Measurements from ENCODE around the gene OR6B3. TPM values are rescaled to one million over a fixed set of nuclear protein-coding genes. Genes with fewer than 3 reads are reported as not detected.

Gene OR6B3
- total RNA-seq, 1 donor from 2014 or later = not detected

DNA sequence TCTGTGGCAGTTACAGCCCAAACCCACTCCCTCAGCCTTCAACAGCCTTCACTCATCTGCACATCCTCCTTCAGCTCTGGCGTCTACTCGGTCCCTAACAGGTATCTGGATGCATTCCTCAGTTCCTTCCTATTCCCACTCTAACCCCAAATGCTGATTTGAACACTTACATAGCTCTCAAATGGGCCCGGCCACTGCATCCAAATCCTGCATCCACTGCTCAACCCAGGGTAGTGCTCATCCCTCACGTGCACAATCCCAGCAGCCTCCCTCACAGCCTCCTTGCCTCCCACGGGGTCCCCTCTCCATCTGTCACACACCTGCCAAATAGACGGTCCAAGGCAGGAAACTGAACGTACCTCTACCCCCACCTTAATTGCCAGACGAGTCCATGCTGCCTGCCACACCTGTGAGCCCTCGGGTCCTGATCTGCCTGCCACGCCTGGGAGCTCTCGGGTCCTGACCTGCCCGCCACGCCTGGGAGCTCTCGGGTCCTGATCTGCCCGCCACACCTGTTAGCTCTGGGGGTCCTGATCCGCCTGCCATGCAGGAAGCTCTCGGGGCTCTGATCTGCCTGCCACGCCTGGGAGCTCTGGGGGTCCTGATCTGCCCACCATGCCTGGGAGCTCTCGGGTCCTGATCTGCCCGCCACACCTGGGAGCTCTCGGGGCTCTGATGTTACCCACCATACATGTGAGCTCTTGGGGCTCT lies 9.9 kb downstream of the OR6B3 start:
- Histone ChIP-seq H3K4me1 (no peaks in the 10 kb centered on the region), H3K9me3 (no peaks in the 10 kb centered on the region), H3K27me3 (ENCODE audit: low read depth) (peaks cover 24% of the 10 kb centered on the region), H3K4me3 (no peak overlapping the region), H3K36me3 (no peaks in the 10 kb centered on the region), H3K27ac (no peak overlapping the region)
- DNase-seq (no peak), ATAC-seq (no peak)
- TF ChIP-seq, protein P1, sequence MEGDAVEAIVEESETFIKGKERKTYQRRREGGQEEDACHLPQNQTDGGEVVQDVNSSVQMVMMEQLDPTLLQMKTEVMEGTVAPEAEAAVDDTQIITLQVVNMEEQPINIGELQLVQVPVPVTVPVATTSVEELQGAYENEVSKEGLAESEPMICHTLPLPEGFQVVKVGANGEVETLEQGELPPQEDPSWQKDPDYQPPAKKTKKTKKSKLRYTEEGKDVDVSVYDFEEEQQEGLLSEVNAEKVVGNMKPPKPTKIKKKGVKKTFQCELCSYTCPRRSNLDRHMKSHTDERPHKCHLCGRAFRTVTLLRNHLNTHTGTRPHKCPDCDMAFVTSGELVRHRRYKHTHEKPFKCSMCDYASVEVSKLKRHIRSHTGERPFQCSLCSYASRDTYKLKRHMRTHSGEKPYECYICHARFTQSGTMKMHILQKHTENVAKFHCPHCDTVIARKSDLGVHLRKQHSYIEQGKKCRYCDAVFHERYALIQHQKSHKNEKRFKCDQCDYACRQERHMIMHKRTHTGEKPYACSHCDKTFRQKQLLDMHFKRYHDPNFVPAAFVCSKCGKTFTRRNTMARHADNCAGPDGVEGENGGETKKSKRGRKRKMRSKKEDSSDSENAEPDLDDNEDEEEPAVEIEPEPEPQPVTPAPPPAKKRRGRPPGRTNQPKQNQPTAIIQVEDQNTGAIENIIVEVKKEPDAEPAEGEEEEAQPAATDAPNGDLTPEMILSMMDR (IDR thresholded peaks at IDR 0.05) = no peak
- intact Hi-C loops (cut with DNase I) = no loop called here

DNA sequence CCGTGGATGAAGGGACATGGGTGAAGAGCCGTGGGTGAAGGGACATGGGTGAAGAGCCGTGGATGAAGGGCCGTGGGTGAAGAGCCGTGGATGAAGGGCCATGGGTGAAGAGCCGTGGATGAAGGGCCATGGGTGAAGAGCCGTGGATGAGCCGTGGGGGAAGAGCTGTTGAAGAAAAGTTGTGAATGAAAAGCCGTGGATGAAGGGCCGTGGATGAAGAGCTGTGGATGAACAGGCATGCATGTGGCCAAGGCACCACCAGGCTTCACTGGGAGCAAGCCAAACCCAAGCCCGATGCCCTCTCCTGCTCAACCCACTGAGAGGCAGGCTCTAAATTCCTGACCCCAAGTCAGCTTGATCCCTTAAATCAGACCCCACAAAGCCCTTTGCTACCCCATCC lies 10.6 kb downstream of the OR6B3 start:
- TF ChIP-seq, protein P1 (IDR thresholded peaks at IDR 0.05) = no peak
- no peak overlapping the region for H3K27ac ChIP-seq
- intact Hi-C loops (cut with DNase I) = no loop called here
- DNase-seq (no peak), ATAC-seq (no peak)
- H3K9me3 ChIP-seq = no peaks in the 10 kb centered on the region
- no peaks in the 10 kb centered on the region for H3K4me1 ChIP-seq
- no peaks in the 10 kb centered on the region for H3K36me3 ChIP-seq
- H3K27me3 ChIP-seq (ENCODE audit: low read depth) = peaks cover 17% of the 10 kb centered on the region
- H3K4me3 ChIP-seq = no peak overlapping the region

DNA sequence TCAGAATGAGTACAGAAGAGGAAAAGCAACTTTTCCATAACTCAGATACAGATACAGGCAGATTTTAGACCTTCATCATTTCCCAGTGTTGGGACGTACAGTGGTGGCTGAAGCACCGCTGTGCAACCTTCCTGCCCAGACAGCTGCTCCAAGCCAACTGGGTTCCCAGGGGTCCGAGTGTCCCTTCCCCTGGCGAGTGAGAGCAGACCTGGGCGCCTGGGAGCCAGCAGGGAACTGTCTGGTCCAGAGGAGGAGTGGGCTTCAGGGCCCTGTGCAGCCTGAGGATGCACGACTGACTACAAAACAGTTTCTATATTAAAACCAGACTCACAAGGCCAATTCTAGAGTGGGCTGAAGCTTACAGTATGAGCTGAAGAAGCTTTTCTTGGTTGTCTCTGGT lies 12.0 kb downstream of the OR6B3 start:
- no peak for DNase-seq
- no peak overlapping the region for H3K27ac ChIP-seq
- H3K27me3 ChIP-seq (ENCODE audit: low read depth) = peaks cover 8% of the 10 kb centered on the region
- H3K36me3 ChIP-seq = no peaks in the 10 kb centered on the region
- TF ChIP-seq, protein P1 (IDR thresholded peaks at IDR 0.05) = no peak
- no peak for ATAC-seq
- intact Hi-C loops (cut with DNase I) = no loop called here
- no peak overlapping the region for H3K4me3 ChIP-seq
- no peaks in the 10 kb centered on the region for H3K4me1 ChIP-seq
- H3K9me3 ChIP-seq = no peaks in the 10 kb centered on the region

GRCh38 chr2:240037358-240037757 lies 16.0 kb downstream of the OR6B3 start:
- no peak overlapping the region for H3K4me3 ChIP-seq
- peaks cover 22% of the 10 kb centered on the region for H3K27me3 ChIP-seq (ENCODE audit: low read depth)
- H3K36me3 ChIP-seq = no peaks in the 10 kb centered on the region
- TF ChIP-seq, protein P1 (IDR thresholded peaks at IDR 0.05) = no peak
- H3K9me3 ChIP-seq = no peaks in the 10 kb centered on the region
- no peaks in the 10 kb centered on the region for H3K4me1 ChIP-seq
- no peak overlapping the region for H3K27ac ChIP-seq
- intact Hi-C loops (cut with DNase I) = no loop called here
- ATAC-seq (no peak), DNase-seq (no peak)

DNA sequence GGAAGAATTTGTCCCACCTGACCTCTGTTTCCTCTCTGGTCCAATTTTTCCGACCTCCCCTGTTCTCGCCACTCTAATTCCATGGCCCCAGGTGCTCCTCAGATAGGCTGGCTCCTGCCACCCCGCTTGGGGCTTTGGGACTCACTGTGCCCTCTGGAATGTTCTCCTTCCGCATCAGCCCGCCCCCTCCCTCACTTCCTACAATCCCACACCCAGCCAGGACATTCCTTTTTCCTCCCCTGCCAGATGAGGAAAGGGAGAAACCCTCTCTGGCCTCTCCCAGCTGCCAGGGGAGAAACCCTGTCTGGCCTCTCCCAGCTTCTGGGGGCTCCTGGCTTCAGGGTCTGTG lies 20.0 kb downstream of the OR6B3 start:
- H3K27ac ChIP-seq = no peak overlapping the region
- TF ChIP-seq, protein P1 (IDR thresholded peaks at IDR 0.05) = no peak
- H3K4me3 ChIP-seq = no peak overlapping the region
- ATAC-seq (no peak), DNase-seq (no peak)
- H3K9me3 ChIP-seq = no peaks in the 10 kb centered on the region
- H3K36me3 ChIP-seq = no peaks in the 10 kb centered on the region
- peaks cover 17% of the 10 kb centered on the region for H3K27me3 ChIP-seq (ENCODE audit: low read depth)
- intact Hi-C loops (cut with DNase I) = no loop called here
- H3K4me1 ChIP-seq = no peaks in the 10 kb centered on the region

Measured in lower lobe of right lung (tissue), 2 donors.